Mesenchymal stem cell (in vitro differentiated cells and primary cell): ENCODE results near the gene MTRR.

Experiments
- DNase-seq: peaks from one replicate; pipeline ENCODE4 v3.0.0-alpha.2; 2013
- H2AFZ ChIP-seq: one replicate; pipeline ENCODE4 v1.6.1; 2013; ENCODE audit warnings: low read depth, mild to moderate bottlenecking, control low read depth, inconsistent platforms, low read length, moderate library complexity
- H2AK5ac ChIP-seq: 2 replicates; pipeline ENCODE4 v1.6.1; 2013; ENCODE audit warnings: low read length, moderate library complexity, mild to moderate bottlenecking, inconsistent platforms; ENCODE audit not compliant: severe bottlenecking
- H2BK120ac ChIP-seq: one replicate; pipeline ENCODE4 v1.6.1; 2013; ENCODE audit warnings: low read depth, mild to moderate bottlenecking, inconsistent platforms, low read length, moderate library complexity
- H2BK12ac ChIP-seq, 2 experiments: one replicate each; pipeline ENCODE4 v1.6.1; 2013; ENCODE audit warnings: inconsistent platforms in 2 of 2, low read length in 2 of 2, mild to moderate bottlenecking in 2 of 2, moderate library complexity in 2 of 2, control low read depth in 1 of 2
- H2BK15ac ChIP-seq: one replicate; pipeline ENCODE4 v1.6.1; 2013; ENCODE audit warnings: mild to moderate bottlenecking, low read depth, inconsistent platforms; ENCODE audit not compliant: poor library complexity, severe bottlenecking
- H2BK5ac ChIP-seq: 2 replicates; pipeline ENCODE4 v1.6.1; 2013; ENCODE audit warnings: low read depth, mild to moderate bottlenecking, low read length, control low read depth, inconsistent platforms; ENCODE audit not compliant: poor library complexity, severe bottlenecking
- H3K14ac ChIP-seq, 2 experiments: one replicate each; pipeline ENCODE4 v1.6.1; 2013; ENCODE audit warnings: inconsistent platforms in 2 of 2, low read length in 2 of 2, control low read depth in 1 of 2, mild to moderate bottlenecking in 1 of 2, moderate library complexity in 1 of 2
- H3K18ac ChIP-seq, 2 experiments: one replicate each; pipeline ENCODE4 v1.6.1; 2013; ENCODE audit warnings: inconsistent platforms in 2 of 2, low read length in 2 of 2, control low read depth in 1 of 2, low read depth in 1 of 2, mild to moderate bottlenecking in 1 of 2
- H3K23ac ChIP-seq, 2 experiments: one replicate each; pipeline ENCODE4 v1.6.1; 2013; ENCODE audit warnings: inconsistent platforms in 2 of 2, low read length in 2 of 2, mild to moderate bottlenecking in 2 of 2, moderate library complexity in 2 of 2, control low read depth in 1 of 2
- H3K27ac ChIP-seq: 2 replicates; pipeline ENCODE4 v1.5.1; 2013; ENCODE audit warnings: mild to moderate bottlenecking, moderate library complexity, low read length, control low read depth, inconsistent platforms; ENCODE audit not compliant: poor library complexity, severe bottlenecking
- H3K27me3 ChIP-seq, 2 experiments: 2 replicates each; pipeline versions ENCODE4 v1.6.1 to v1.7.0; 2013; ENCODE audit warnings: low read length in 2 of 2, mild to moderate bottlenecking in 2 of 2, moderate library complexity in 2 of 2, control low read depth in 1 of 2, inconsistent platforms in 1 of 2; ENCODE audit not compliant: control insufficient read depth in 1 of 2, insufficient read depth in 1 of 2
- H3K36me3 ChIP-seq, 2 experiments: 2 replicates each; pipeline versions ENCODE4 v1.6.1 to v1.7.0; 2013; ENCODE audit warnings: low read length in 2 of 2, control low read depth in 1 of 2, inconsistent platforms in 1 of 2, low read depth in 1 of 2, mild to moderate bottlenecking in 1 of 2; ENCODE audit not compliant: insufficient read depth in 2 of 2, control insufficient read depth in 1 of 2
- H3K4ac ChIP-seq, 2 experiments: one replicate each; pipeline ENCODE4 v1.6.1; 2013; ENCODE audit warnings: inconsistent platforms in 2 of 2, low read length in 2 of 2, mild to moderate bottlenecking in 2 of 2, moderate library complexity in 2 of 2, control low read depth in 1 of 2, low read depth in 1 of 2
- H3K4me1 ChIP-seq: 2 replicates; pipeline ENCODE4 v1.6.1; 2013; ENCODE audit warnings: low read depth, low read length, control low read depth; ENCODE audit not compliant: control insufficient read depth, insufficient read depth
- H3K4me2 ChIP-seq: 2 replicates; pipeline ENCODE4 v1.6.1; 2013; ENCODE audit warnings: low read length, mild to moderate bottlenecking, inconsistent platforms; ENCODE audit not compliant: poor library complexity, severe bottlenecking
- H3K4me3 ChIP-seq, 2 experiments: 2 replicates each; pipeline versions ENCODE4 v1.5.1 to v1.7.0; 2013; ENCODE audit warnings: low read length in 2 of 2, mild to moderate bottlenecking in 2 of 2, control low read depth in 1 of 2, low read depth in 1 of 2; ENCODE audit not compliant: insufficient read depth in 1 of 2
- H3K79me1 ChIP-seq: replicated peaks from 2 replicates; pipeline ENCODE4 v1.6.1; 2013; ENCODE audit warnings: mild to moderate bottlenecking, control low read depth, low read length, inconsistent platforms; ENCODE audit not compliant: poor library complexity, severe bottlenecking
- H3K9ac ChIP-seq: 2 replicates; pipeline ENCODE4 v1.7.0; 2013; ENCODE audit warnings: mild to moderate bottlenecking, low read length, moderate library complexity
- H3K9me3 ChIP-seq: 2 replicates; pipeline ENCODE4 v1.7.0; 2013; ENCODE audit warnings: mild to moderate bottlenecking, low read length; ENCODE audit not compliant: control insufficient read depth
- H4K8ac ChIP-seq: one replicate; pipeline ENCODE4 v1.6.1; 2013; ENCODE audit warnings: inconsistent platforms, mild to moderate bottlenecking, low read length, moderate library complexity
- H4K91ac ChIP-seq: one replicate; pipeline ENCODE4 v1.6.1; 2013; ENCODE audit warnings: mild to moderate bottlenecking, low read length, inconsistent platforms
- WGBS: methylation state at CpG from one replicate; pipeline ENCODE4 v1.1.7; 2013; ENCODE audit warnings: mixed read lengths; 5-methylcytosine and 5-hydroxymethylcytosine counted together

Gene MTRR

GRCh38 chr5:7866196-7866595 lies 2.8 kb upstream of the MTRR start:
- Histone ChIP-seq H2BK15ac (no peak overlapping the region), H3K4me2 (no peak overlapping the region), H3K9ac (no peak overlapping the region), H3K9me3 (no peaks in the 10 kb centered on the region), H2AK5ac (no peak overlapping the region), H3K4ac (no peak overlapping the region), H2BK12ac (no peak overlapping the region), H3K79me1 (peaks cover 18% of the 10 kb centered on the region), H4K91ac (no peak overlapping the region), H3K36me3 (peaks cover 3 to 48% of the 10 kb centered on the region in 2 experiments), H3K14ac (no peak overlapping the region), H4K8ac (no peak overlapping the region), H3K18ac (no peak overlapping the region), H3K4me1 (no peaks in the 10 kb centered on the region), H2AFZ (no peak overlapping the region), H3K27ac (no peak overlapping the region), H2BK120ac (no peak overlapping the region), H3K4me3 (no peak overlapping the region), H3K23ac (no peak overlapping the region), H3K27me3 (no peaks in the 10 kb centered on the region), H2BK5ac (no peak overlapping the region)
- no peak for DNase-seq
- WGBS = 100% methylated on average over 1 of the region's 2 CpGs

GRCh38 chr5:7867260-7867659 lies 1.7 kb upstream of the MTRR start:
- Histone ChIP-seq H2BK12ac (no peak overlapping the region), H3K23ac (no peak overlapping the region), H3K9me3 (no peaks in the 10 kb centered on the region), H2BK5ac (no peak overlapping the region), H2AFZ (no peak overlapping the region), H3K4ac (no peak overlapping the region), H4K8ac (no peak overlapping the region), H3K27ac (no peak overlapping the region), H3K79me1 (peaks cover 18% of the 10 kb centered on the region), H2BK15ac (no peak overlapping the region), H3K4me2 (no peak overlapping the region), H3K36me3 (peaks cover 0 to 41% of the 10 kb centered on the region in 2 experiments), H3K14ac (no peak overlapping the region), H3K4me3 (peak overlapping the region in 1 of 2 experiments; percentile 90), H4K91ac (no peak overlapping the region), H3K18ac (no peak overlapping the region), H3K27me3 (no peaks in the 10 kb centered on the region), H3K9ac (peak overlapping the region; percentile 91), H3K4me1 (peaks cover 2% of the 10 kb centered on the region), H2AK5ac (no peak overlapping the region), H2BK120ac (no peak overlapping the region)
- WGBS = 84% methylated on average over 3 of the region's 3 CpGs
- DNase-seq = no peak

DNA sequence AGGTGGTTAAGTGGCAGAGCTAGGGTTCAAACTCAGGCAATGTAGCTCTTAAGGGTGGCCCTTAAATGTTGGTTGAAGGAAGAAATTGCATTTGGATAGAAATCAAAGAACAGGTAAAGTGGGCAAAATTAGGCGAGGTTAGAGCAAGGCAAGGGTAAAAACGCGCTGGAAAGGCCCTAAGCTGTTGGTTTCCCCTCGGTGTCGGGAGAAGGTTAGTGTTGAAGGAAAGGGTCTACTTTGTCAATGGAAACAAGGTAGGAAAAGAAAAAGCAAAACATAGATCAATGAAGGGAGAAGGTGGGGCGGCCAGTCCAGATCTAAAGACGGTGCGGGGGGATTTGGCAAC lies 548 bp upstream of the MTRR start:
- H3K27ac ChIP-seq = no peak overlapping the region
- DNase-seq = peak; percentile 23
- WGBS = under 1% methylated on average over 8 of the region's 8 CpGs
- peak overlapping the region in 1 of 2 experiments; percentile 28 for H3K18ac ChIP-seq
- H2BK120ac ChIP-seq = no peak overlapping the region
- peaks cover 2% of the 10 kb centered on the region for H3K4me1 ChIP-seq
- peak overlapping the region in 1 of 2 experiments; percentile 1 for H3K23ac ChIP-seq
- peak overlapping the region; percentile 91 for H3K9ac ChIP-seq
- H2AK5ac ChIP-seq = no peak overlapping the region
- peaks cover 0 to 29% of the 10 kb centered on the region in 2 experiments for H3K36me3 ChIP-seq
- no peak overlapping the region for H3K14ac ChIP-seq
- no peaks in the 10 kb centered on the region for H3K27me3 ChIP-seq
- peak overlapping the region; percentile 71 for H4K8ac ChIP-seq
- H2AFZ ChIP-seq = peak overlapping the region; percentile 89
- peak overlapping the region; percentile 96 for H3K4me2 ChIP-seq
- peak overlapping the region; percentile 36 for H2BK5ac ChIP-seq
- peak overlapping the region in 1 of 2 experiments; percentile 32 for H3K4ac ChIP-seq
- no peak overlapping the region for H2BK12ac ChIP-seq
- H3K79me1 ChIP-seq = peaks cover 18% of the 10 kb centered on the region
- no peak overlapping the region for H2BK15ac ChIP-seq
- no peak overlapping the region for H4K91ac ChIP-seq
- peak overlapping the region; percentile 90 to 94 for H3K4me3 ChIP-seq
- H3K9me3 ChIP-seq = no peaks in the 10 kb centered on the region

DNA sequence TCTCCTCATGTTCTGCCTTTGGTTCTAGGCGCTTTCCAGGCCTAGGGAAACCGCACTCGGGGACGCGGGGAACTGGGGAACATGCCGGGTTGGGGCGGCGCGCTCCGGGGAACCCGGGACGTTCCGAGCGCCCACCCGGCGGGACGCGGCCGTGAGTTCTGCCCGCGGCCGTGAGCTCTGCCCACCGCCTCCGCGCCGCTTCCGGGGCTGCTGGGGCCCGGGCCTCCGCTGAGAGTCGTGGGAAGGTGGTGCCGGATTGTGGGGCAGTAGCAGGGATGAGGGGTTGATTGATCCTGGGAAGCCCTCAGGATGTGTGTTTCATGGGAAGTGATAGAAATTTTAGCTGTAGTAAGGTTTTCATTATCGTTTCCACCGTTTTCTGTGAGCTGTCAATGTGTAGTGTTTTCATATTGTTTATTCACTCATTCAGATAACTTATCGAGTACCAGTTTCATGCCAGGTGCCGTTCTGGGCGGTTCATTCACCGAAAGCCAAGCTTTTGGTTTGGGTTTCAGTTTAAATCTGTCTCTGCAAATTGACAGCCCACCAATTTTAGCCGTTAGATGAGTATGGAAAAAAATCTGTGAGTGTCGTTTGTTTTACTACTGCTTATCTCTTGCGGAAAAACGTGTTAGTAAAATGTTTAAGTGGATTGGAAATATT lies 657 bp downstream of the MTRR start:
- Histone ChIP-seq H3K4ac (peak overlapping the region in 1 of 2 experiments; percentile 73), H3K4me2 (peak overlapping the region; percentile 85), H3K14ac (peak overlapping the region in 1 of 2 experiments; percentile 79), H3K9ac (peak overlapping the region; percentile 91), H3K36me3 (peaks cover 0 to 23% of the 10 kb centered on the region in 2 experiments), H3K79me1 (peaks cover 18% of the 10 kb centered on the region), H3K18ac (peak overlapping the region; percentile 50 to 70), H2BK5ac (peak overlapping the region; percentile 19), H3K23ac (peak overlapping the region in 1 of 2 experiments; percentile 40), H4K8ac (peak overlapping the region; percentile 58), H3K27ac (no peak overlapping the region), H2BK120ac (no peak overlapping the region), H2AFZ (peak overlapping the region; percentile 84), H2AK5ac (no peak overlapping the region), H2BK15ac (no peak overlapping the region), H3K4me1 (peaks cover 2% of the 10 kb centered on the region), H2BK12ac (no peak overlapping the region), H3K4me3 (peak overlapping the region; percentile 90 to 94), H3K9me3 (no peaks in the 10 kb centered on the region), H3K27me3 (no peaks in the 10 kb centered on the region), H4K91ac (no peak overlapping the region)
- DNase-seq = peak; percentile 39
- WGBS = 4% methylated on average over 37 of the region's 41 CpGs
